NB4 (cell line): ENCODE results near the gene KL.

ENCODE experiments used
- CTCF ChIP-seq: IDR thresholded peaks from one replicate; pipeline ENCODE4 v1.5.1; 2012; ENCODE audit warnings: low read depth, low read length
- MYC ChIP-seq: IDR thresholded peaks from 2 replicates; pipeline ENCODE4 v1.6.1; 2011; ENCODE audit warnings: low read depth, low read length
- POLR2A ChIP-seq: IDR thresholded peaks from 2 replicates; pipeline ENCODE4 v1.6.1; 2011; ENCODE audit warnings: mild to moderate bottlenecking; ENCODE audit not compliant: insufficient read length; ENCODE audit errors: extremely low read depth

DNA sequence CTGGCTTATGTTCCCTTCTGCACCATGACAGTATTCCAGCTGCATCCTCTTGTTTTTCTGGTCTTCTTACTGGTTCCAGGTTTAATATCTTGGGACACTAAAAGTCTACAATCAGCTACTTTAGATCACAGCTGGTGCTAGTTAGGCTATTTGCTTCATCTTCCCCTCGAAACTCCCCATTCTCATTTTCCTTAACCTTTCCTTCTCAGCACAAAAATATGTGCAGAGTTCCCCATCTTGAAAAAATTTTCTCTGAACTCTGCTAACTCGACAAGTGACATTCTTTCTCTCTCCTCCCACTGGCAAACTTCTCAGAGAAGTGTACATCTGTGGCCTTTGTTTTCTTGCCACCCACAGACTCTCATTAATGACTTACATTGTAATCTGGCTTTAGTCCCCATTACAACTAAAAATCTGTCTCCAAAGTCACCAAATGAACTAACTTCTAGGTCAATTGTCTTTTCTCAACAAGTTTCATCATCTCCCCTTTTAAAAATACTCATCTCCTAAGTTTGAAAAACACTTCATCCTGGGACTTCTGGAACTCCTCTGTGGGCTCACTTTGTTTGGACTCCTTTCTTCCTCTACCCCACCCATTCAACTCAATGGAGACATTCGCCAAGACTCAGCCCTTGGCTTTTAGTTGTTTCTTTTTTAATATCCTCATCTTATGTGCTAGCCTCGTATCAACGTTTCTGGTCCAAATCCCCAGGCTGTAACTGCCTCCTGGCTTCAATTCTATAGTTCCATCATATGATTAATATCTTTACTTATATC lies 7.1 kb upstream of the KL start:
- no peak for TF ChIP-seq CTCF
- no peak for TF ChIP-seq MYC
- no peak for TF ChIP-seq POLR2A
